GM10847 (cell line): ENCODE results near the gene FKBP2.

Experiments
- POLR2A ChIP-seq: IDR thresholded peaks from 2 replicates; pipeline ENCODE4 v1.6.1; 2011; ENCODE audit not compliant: insufficient read length; ENCODE audit errors: extremely low read depth

The FKBP2 gene

DNA sequence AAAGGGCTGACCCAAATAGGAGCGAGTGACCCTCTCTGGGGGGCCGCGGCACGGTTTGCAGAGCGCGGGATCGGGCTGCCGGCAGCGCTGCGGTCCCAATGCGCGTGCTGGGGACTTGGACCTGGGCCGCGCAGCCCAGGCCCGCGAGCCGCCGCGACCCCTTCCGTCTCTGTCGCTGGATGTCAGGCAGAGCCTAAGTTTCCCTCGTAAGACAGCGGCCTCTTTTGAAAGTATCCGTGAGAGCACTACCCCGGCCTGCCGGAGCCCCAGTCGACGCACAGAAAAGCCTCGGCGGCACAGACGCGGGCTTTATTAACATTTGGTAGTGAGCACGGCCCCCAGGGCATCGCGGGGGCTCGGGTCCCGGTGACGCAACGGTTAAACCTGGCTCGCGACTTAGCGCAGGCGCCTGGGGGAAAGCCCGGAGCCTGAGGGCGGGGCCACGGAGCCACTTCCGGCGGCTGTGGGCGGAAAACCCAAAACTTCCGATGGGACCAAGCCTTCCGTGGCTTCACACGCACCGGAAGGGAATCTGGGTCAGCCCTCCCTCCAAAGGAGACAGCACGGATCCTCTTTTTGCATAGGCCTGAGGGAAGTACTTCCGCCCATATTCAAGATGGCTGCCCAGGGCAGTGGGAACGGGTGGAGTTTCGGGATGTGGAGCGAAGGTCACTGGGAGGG is 28.8 kb downstream of the FKBP2 start:
- TF ChIP-seq POLR2A = peak; percentile 83

DNA sequence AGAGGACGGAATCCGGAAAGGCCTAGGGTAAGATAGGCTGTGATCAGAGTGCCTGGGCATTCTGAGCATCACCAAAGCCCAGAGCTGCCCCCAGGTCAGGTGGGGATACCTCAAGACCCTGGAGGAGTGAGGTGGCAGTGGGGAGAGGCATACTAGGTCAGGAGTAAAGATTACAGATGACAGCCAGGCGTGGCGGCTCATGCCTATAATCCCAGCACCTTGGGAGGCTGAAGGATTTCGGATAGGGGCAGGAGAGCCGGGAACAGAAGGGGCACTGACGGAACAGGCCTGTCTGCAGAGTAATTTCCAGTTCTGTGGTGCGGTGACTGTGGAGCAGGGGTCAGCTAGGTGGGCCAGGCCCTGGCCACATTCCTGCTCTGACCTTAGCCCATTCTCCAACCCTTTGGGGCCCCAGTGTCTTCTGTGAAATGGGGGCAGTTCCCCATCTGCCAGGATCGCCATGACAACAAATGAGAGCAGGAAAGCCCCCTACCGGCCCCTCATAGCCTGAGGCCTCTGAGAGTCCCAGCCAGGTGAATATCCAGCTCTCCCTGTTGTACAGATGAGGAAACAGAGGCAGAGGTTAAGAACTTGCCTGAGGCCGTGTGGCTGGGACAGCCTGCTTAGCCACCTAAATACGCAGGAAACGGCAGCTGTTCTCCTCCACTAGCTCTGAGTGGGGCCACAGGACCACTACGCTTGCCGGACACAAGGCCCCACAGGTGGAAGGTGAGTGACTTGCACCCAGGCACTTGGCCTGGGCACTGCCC is 34.3 kb downstream of the FKBP2 start:
- no peak for TF ChIP-seq POLR2A

DNA sequence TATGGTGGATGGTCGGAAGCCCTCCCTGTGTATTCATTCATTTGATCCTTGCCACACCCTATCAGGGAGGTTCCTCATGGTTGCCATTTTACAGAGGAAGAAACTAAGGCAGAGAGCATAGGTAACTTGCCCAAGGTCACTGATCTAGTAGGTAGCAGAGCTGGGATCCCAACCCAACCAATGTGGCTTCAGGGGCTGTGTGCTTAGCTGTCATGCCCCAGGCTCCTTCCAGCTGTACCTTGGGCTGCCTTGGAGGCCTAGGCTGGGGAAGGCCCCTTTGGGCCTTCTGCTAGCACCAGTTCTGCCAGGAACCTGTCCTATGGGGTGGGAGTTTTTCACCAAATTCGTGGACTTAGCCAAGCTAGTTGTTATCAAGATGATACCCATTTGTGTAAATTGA is 34.9 kb downstream of the FKBP2 start:
- TF ChIP-seq POLR2A = no peak

DNA sequence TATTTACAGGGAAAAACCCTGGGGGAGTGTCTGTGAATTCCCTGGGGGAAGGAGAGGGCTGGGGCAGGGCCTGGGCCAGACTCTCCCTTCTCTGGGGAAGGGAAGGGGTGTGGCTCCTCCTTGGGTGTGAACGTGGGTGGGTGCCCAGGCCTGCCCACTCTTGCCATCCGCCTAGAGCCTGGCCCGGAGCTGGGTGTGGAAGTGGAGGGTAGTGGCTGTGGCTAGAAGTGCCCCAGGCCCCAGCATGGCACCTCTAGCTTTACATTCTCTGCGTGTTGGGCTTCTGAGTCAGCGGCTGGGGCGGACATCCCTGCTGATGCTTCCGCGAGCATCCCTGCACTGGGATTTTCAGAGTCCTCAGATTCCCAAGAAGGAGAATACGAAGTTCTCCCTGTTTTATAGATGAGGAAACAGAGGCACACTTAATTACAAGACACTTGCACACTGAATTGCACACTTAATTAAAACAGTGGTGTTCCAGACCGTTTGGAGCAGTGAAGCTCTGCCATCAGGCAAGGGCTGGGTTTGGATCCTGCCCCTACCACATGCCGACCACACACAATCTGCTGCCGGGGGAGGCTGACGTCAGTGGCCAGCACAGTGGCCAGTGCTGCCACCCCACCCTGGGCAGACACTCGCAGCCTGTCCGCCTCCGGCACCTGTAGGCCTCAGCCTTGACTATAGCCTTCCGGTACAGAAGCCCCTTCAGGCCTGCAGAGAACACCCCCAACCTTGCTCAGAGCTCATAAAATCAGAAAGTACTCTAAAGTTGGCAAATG is 35.9 kb downstream of the FKBP2 start:
- no peak for TF ChIP-seq POLR2A

DNA sequence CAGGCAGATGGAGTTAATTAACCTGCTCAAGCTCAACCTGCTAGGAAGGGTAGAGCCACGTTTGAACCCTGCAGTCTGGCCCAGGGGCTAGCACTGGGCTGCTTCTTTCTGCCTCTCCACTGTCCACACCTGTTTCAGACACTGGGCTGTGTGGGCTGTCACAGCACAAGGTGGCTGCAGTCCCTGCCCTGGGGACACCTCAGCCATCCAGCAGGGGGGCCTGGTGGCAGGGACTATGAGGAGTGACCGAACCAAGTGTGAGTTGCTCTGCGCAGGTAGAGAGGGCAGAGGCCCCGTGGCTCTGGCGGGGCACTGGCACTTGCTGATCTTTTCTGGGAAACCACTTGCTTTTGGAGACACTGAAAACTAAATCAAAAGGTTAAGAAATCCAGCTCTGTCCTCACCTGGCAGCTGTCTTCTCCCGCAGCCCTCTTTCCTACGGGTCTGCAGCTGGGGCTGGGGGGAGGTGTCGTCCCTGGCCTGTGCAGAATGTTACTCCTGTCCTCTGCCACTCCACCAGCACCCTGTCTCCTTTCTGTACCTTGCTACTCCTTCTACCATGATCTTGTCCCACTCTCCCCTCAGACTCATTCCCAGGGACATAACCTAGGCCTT is 37.8 kb downstream of the FKBP2 start:
- TF ChIP-seq POLR2A = no peak

DNA sequence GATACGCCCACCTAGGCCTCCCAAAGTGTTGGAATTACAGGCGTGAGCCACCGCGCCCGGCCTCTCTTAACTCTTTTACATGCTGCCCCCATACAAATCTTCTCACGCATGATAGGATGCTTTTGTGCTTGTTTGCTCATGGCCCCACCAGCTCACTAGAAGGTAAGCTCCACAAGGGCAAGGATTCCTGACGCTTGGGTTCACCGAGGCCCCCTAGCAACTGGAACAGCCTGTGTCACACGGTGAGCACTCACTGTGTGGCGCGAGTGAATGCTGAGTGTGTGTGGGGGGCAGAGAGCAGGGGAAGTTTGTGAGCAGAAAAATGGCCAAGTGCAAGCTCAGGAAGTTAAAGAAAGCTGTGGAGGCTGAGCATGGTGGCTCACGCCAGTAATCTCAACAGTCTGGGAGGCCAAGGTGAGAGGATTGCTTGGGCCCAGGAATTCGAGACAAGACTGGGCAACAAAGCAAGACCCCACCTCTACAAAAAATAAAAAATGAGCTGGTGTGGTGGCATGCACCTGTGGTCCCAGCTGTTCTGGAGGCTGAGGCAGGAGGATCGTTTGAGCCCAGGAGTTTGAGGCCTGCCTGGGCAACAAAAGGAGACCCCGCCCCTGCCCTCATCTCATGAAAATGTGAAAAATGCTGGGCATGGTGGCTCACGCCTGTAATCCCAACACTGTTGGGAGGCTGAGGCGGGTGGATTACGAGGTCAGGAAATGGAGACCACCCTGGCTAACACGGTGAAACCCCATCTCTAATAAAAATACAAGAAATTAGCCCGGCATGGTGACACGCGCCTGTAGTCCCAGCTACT is 41.3 kb downstream of the FKBP2 start:
- TF ChIP-seq POLR2A = no peak

DNA sequence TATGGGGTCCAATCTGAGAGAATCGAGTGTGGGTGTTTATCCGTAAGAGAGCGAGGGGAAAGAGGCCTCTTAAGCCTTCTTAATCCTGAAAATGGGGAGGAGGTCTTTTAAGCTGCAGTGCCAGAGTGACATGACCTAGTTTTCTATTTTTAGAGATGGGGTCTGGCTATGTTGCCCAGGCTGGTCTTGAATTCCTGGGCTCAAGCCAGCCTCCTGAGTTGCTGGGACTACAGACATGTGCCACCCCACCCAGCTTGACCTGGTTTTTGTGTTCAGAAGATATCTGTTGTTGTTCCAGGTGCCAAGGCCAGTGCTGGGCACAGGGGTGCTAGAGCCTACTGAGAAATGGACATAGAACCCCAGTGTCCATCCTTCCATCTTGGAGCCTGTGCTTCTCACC is 42.2 kb downstream of the FKBP2 start:
- TF ChIP-seq POLR2A = no peak

DNA sequence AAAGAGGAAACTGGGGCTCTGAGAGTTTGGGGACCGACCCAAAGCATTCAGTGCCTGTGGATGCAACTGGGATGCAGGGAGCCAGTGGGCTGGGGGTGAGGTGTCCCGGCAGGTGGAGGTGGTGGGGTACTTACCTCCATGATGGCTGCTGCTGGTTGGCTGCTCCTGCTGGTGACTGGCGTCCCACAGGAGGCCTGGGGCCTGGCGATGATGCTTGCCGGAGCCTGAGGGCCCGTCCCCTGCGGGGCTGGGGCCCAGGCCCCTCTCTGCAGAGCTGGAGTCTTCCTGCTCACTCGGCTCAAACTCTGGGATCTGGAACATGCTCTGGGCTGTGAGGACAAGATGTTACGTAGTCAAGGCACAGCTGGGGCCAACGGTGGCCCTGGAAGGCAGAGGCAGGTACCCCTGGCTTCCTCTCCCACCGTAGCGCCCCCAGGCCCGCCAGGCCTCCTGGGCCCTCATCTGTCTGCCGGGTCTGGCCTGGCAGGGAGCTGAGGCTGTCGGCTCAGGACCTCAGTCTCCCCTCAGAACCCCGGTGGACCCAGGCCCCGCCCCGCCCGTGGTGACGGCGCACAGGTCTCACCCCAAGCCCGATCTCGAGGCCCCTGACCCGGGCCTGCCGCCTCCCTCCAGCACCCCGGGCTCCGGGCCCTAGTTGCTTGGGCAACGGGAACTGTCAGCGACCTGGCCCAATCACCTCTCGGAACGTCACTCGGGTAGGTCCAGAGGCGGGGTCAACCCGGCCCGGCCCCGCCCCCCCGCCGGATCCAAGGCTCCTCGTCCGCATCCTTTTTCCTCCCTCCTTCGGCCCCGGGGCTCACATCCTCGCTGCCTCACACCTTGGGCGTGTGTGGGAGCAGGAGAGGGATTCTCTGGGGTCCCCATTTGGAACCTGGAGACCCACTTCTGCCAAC is 43.4 kb downstream of the FKBP2 start, which contains the start of gene BAD:
BAD (minus strand) TSS at position 618 of the 914 bp plus-strand sequence; CDS start at position 321, 297 bp downstream.
- TF ChIP-seq POLR2A = peak; percentile 38

DNA sequence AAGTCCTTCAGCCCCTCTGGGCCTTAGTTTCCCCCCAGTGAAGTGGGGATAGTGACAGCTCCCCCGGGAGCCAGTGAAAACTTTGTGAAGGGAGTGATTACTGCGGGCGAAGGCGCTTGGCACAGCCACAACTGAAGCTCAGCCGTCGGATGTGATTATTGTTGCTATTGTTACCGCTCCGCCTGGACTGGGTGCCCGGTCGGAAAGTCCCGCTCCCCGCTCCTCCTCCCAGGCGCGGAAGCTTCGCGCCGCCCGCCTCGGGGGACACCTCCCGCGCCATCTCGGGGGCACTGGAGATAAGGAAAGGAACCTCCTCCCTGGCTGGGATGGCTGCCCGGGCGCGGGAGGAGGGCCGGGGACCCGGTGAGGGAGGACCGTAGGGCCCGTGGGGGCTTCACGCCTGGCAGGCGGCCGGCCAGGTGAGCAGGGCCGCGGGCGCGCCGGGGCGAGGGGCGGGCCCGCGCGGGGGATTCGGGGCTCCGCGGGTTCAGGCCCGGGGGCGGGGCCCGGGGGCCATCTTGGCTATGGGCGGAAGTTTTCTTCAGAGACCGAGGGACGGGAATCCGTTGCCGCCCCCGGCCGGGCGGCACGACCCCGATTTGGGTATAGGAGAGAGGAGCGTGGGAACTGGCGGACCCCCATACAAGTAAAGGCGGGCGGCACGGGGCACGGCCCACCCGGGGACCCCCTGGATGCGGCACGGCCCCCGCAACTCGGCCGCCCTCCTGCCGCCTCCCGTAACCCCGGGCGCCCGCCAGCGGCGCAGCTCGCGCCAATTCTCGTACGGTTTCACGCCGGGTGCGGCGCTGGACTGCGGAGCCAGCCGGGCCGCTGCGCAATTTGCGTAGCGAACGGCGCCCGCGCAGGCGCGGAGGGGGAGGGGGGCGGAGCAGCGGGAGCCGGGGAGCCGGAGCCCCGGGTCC is 44.3 kb downstream of the FKBP2 start, which contains the start of gene GPR137:
GPR137 (plus strand) TSS at position 887 of the 923 bp plus-strand sequence. CDS start 677 bp downstream, outside the sequence.
- TF ChIP-seq POLR2A = no peak

DNA sequence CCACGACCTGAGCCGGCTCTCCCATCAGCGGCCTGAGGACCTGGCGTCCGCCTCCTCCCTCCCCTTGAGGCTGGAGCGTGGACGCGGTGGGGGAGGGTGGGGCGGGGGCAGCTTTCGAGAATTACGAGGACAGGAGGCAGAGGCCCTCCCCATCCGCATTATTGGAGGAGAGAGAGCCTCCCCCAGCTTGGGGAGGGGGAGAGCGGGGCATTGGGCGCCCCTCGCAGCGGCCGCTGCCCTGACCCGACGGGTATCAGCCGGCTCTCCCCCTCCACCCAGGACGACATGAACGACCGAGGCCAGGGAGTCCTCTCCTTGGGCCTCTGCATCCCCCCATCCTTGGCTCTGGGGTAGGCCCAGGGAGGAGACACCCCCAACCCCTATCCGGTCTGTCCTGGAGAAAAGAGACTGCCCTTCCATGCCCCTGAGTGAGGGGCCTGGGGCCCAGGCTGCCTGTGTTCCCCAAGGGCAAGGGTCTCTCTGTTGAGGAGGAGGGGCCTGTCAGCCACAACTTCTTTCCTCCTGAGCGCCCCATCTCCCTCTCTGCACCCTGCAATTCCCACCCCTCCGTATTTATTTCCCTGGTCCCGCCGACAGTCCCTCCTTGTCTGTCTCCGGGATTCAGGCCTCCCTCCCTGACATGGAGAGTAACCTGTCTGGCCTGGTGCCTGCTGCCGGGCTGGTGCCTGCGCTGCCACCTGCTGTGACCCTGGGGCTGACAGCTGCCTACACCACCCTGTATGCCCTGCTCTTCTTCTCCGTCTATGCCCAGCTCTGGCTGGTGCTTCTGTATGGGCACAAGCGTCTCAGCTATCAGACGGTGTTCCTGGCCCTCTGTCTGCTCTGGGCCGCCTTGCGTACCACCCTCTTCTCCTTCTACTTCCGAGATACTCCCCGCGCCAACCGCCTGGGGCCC is 45.2 kb downstream of the FKBP2 start:
- TF ChIP-seq POLR2A = no peak

DNA sequence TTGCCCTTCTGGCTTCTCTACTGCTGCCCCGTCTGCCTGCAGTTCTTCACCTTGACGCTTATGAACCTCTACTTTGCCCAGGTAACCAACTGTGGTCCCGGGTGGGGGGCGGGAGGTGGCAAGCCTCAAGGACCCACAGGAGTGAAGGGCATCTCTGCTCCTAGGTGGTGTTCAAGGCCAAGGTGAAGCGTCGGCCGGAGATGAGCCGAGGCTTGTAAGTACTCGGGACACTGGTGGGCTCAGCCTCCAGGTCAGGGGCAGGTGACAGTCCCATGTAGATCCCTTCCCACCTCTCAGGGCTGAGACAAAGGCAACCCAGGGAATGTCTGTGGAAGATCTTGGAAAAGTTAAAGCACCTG is 45.9 kb downstream of the FKBP2 start:
- TF ChIP-seq POLR2A = no peak
